GM21825 (cell line): Measurements from ENCODE around the gene DYSF.

Source experiments
- ATAC-seq: cut with Tn5 transposase; IDR thresholded peaks from one replicate; pipeline ENCODE4 v1.9.1; 2021; ENCODE audit warnings: mild to moderate bottlenecking, moderate library complexity; ENCODE audit not compliant: unreplicated experiment

Gene DYSF

GRCh38 chr2:71526141-71526540, 72.8 kb downstream of the DYSF start:
- no peak for ATAC-seq

GRCh38 chr2:71526975-71527374, 73.6 kb downstream of the DYSF start:
- no peak for ATAC-seq

- ATAC-seq, result no peak
These were observed 74.8 kb downstream of the DYSF start for GRCh38 chr2:71528131-71528591.

- no peak for ATAC-seq
These were observed 75.4 kb downstream of the DYSF start for GRCh38 chr2:71528749-71529148.

GRCh38 chr2:71530211-71530610, 76.8 kb downstream of the DYSF start:
- ATAC-seq, result no peak

- no peak for ATAC-seq
These were observed 77.4 kb downstream of the DYSF start for GRCh38 chr2:71530641-71531332.

- no peak for ATAC-seq
These were observed 78.2 kb downstream of the DYSF start for GRCh38 chr2:71531522-71532047.

- no peak for ATAC-seq
These were observed 79.0 kb downstream of the DYSF start for GRCh38 chr2:71532327-71532726.

- no peak for ATAC-seq
These were observed 80.8 kb downstream of the DYSF start for GRCh38 chr2:71534201-71534600.

- no peak for ATAC-seq
These were observed 81.5 kb downstream of the DYSF start for GRCh38 chr2:71534826-71535225.

GRCh38 chr2:71535526-71535925, 82.2 kb downstream of the DYSF start:
- no peak for ATAC-seq

GRCh38 chr2:71536226-71536671, 82.9 kb downstream of the DYSF start:
- no peak for ATAC-seq

- no peak for ATAC-seq
These were observed 84.9 kb downstream of the DYSF start for GRCh38 chr2:71538241-71538640.

- no peak for ATAC-seq
These were observed 85.4 kb downstream of the DYSF start for GRCh38 chr2:71538656-71539265.

- no peak for ATAC-seq
These were observed 87.5 kb downstream of the DYSF start for GRCh38 chr2:71540818-71541217.

- no peak for ATAC-seq
These were observed 91.7 kb downstream of the DYSF start for GRCh38 chr2:71544919-71545571.

- ATAC-seq, result no peak
These were observed 92.4 kb downstream of the DYSF start for GRCh38 chr2:71545572-71546274.

- no peak for ATAC-seq
These were observed 92.9 kb downstream of the DYSF start for GRCh38 chr2:71546275-71546638.

GRCh38 chr2:71546777-71547281, 93.5 kb downstream of the DYSF start:
- no peak for ATAC-seq

- ATAC-seq, result no peak
These were observed 94.4 kb downstream of the DYSF start for GRCh38 chr2:71547616-71548285.
